H1 (cell line): ENCODE data around the gene SLC13A3. TPM values are rescaled to one million over a fixed set of nuclear protein-coding genes. Genes with fewer than 3 reads are reported as not detected.

ENCODE experiments used
- GABPA ChIP-seq: IDR thresholded peaks from 2 replicates; pipeline ENCODE4 v1.6.1; 2011; ENCODE audit warnings: mild to moderate bottlenecking, low read length, moderate library complexity, borderline replicate concordance; ENCODE audit not compliant: insufficient read depth
- SP2 ChIP-seq: IDR thresholded peaks from 2 replicates; pipeline ENCODE4 v1.6.1; 2012; ENCODE audit warnings: mild to moderate bottlenecking, low read length, inconsistent platforms
- polyA plus RNA-seq, 7 experiments: library from polyadenylated mRNA; depleted of rRNA in 3 of 7; stranded (reverse) in 5 of 7; unstranded in 2 of 7; fragments of >200 nt in 5 of 7; fragments of 200-250 nt in 2 of 7; gene quantifications; 1 replicate in 5 of 7; 2 replicates in 1 of 7; 4 replicates in 1 of 7; pipeline versions ENCODE4 v1.2.1 to v1.2.3, GENCODE V29; 2011 to 2013; ENCODE audit warnings: missing spikeins in 2 of 7, mixed read lengths in 2 of 7
- total RNA-seq: library from RNA; stranded (reverse); fragmentation: NEBNext Ultra II Directional; extraction: Animal tissue kit (Norgen Biotek cat#: 25700); gene quantifications from 2 replicates; pipeline ENCODE4 v1.2.1, GENCODE V29; 2021
- TF ChIP-seq, protein P1 (sequence below): fragments of 300-600 bp; sonication (generic); IDR thresholded peaks from 2 replicates; pipeline ENCODE4 v1.7.1; 2012; ENCODE audit warnings: low read length, moderate library complexity, mild to moderate bottlenecking, inconsistent platforms; ENCODE audit not compliant: insufficient replicate concordance

The SLC13A3 gene
- total and polyA plus RNA-seq, 2 of the 8 experiments (the other 6 are each of a cell fraction or from before 2014, with no cell fraction given), result 9.4 to 12.6 TPM

DNA sequence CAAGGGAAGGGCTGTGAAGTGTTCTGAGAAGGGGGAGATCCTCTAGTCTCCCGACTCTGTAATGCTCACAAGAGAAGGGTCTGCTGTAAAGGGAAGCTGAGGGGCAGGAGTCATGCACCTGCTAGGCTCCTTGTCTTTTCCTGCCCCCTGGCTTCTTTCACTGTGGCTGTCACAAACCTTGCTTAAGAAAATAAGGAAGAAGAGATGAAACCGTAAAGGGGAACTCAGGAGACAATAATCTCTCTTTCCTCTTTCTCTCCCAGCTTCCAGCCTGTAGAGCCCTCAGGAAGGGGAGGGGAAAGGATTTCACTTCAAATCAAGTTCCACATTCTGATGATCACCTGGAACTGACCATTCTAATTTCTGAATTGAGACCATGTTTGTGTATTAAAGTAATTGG lies 26.3 kb downstream of the SLC13A3 start (continued):
- TF ChIP-seq, protein P1, sequence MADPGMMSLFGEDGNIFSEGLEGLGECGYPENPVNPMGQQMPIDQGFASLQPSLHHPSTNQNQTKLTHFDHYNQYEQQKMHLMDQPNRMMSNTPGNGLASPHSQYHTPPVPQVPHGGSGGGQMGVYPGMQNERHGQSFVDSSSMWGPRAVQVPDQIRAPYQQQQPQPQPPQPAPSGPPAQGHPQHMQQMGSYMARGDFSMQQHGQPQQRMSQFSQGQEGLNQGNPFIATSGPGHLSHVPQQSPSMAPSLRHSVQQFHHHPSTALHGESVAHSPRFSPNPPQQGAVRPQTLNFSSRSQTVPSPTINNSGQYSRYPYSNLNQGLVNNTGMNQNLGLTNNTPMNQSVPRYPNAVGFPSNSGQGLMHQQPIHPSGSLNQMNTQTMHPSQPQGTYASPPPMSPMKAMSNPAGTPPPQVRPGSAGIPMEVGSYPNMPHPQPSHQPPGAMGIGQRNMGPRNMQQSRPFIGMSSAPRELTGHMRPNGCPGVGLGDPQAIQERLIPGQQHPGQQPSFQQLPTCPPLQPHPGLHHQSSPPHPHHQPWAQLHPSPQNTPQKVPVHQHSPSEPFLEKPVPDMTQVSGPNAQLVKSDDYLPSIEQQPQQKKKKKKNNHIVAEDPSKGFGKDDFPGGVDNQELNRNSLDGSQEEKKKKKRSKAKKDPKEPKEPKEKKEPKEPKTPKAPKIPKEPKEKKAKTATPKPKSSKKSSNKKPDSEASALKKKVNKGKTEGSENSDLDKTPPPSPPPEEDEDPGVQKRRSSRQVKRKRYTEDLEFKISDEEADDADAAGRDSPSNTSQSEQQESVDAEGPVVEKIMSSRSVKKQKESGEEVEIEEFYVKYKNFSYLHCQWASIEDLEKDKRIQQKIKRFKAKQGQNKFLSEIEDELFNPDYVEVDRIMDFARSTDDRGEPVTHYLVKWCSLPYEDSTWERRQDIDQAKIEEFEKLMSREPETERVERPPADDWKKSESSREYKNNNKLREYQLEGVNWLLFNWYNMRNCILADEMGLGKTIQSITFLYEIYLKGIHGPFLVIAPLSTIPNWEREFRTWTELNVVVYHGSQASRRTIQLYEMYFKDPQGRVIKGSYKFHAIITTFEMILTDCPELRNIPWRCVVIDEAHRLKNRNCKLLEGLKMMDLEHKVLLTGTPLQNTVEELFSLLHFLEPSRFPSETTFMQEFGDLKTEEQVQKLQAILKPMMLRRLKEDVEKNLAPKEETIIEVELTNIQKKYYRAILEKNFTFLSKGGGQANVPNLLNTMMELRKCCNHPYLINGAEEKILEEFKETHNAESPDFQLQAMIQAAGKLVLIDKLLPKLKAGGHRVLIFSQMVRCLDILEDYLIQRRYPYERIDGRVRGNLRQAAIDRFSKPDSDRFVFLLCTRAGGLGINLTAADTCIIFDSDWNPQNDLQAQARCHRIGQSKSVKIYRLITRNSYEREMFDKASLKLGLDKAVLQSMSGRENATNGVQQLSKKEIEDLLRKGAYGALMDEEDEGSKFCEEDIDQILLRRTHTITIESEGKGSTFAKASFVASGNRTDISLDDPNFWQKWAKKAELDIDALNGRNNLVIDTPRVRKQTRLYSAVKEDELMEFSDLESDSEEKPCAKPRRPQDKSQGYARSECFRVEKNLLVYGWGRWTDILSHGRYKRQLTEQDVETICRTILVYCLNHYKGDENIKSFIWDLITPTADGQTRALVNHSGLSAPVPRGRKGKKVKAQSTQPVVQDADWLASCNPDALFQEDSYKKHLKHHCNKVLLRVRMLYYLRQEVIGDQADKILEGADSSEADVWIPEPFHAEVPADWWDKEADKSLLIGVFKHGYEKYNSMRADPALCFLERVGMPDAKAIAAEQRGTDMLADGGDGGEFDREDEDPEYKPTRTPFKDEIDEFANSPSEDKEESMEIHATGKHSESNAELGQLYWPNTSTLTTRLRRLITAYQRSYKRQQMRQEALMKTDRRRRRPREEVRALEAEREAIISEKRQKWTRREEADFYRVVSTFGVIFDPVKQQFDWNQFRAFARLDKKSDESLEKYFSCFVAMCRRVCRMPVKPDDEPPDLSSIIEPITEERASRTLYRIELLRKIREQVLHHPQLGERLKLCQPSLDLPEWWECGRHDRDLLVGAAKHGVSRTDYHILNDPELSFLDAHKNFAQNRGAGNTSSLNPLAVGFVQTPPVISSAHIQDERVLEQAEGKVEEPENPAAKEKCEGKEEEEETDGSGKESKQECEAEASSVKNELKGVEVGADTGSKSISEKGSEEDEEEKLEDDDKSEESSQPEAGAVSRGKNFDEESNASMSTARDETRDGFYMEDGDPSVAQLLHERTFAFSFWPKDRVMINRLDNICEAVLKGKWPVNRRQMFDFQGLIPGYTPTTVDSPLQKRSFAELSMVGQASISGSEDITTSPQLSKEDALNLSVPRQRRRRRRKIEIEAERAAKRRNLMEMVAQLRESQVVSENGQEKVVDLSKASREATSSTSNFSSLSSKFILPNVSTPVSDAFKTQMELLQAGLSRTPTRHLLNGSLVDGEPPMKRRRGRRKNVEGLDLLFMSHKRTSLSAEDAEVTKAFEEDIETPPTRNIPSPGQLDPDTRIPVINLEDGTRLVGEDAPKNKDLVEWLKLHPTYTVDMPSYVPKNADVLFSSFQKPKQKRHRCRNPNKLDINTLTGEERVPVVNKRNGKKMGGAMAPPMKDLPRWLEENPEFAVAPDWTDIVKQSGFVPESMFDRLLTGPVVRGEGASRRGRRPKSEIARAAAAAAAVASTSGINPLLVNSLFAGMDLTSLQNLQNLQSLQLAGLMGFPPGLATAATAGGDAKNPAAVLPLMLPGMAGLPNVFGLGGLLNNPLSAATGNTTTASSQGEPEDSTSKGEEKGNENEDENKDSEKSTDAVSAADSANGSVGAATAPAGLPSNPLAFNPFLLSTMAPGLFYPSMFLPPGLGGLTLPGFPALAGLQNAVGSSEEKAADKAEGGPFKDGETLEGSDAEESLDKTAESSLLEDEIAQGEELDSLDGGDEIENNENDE, result no peak
- TF ChIP-seq GABPA (no peak), SP2 (no peak)
- TF ChIP-seq, all 59 proteins: peak for 0
